ENCODE measurements around the gene ENKD1.

Gene ENKD1, protein sequence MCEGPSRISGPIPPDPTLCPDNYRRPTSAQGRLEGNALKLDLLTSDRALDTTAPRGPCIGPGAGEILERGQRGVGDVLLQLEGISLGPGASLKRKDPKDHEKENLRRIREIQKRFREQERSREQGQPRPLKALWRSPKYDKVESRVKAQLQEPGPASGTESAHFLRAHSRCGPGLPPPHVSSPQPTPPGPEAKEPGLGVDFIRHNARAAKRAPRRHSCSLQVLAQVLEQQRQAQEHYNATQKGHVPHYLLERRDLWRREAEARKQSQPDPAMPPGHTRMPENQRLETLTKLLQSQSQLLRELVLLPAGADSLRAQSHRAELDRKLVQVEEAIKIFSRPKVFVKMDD

DNA sequence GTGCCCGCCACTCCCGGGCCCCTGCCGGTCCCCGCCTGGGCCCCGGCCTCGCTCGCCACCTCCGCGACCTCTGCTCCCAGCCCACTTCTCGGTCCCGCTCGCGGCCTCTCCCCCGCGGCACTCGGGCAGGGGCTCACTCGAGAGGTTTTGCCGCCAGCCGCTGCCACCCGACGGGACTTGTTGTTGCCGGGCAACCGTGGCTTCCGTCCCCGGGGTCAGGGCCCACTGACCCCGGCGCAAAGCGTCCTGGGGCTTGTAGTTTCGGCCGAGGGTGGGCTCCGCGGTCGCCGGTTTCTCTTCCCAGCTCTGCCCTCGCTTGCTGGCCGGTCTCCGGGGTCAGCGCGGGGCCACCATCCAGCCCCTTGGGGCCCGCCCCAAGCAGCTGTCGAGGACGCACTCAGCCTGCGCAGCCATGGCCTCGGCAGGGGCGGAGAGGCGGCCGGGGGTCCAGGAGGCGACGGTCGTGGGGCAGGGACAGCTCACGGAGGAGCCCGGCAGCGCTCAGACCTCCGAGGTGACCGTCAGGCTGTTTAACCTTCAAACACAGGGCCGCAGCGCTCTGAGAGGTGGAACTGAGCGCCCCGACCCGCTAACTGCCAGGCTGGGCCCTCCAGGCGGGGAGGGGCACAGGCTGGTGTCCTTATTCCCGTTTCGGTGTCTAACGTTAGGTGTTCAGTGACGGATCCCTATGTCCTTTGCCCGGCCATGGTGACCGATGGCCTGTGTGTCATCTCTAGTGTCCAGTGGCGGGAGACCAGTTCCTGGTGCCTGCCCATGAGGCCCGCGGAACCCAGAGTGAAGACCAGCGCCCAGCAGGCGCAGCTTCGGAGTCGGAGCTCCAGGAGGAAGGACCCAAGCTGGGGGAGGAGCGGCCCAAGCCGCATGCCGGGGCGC, at the start of gene ENKD1, which contains the start of gene C16orf86:
ENKD1 (minus strand) TSS at position 192 of the 894 bp plus-strand sequence. CDS start 308 bp downstream, outside the sequence.
C16orf86 (plus strand) TSS at position 256 of the 894 bp plus-strand sequence; CDS start at position 413, 157 bp downstream.
- no peak within 1 kb of the TSS for H3K9ac ChIP-seq (ENCODE audit: low read depth, low read length)
- no peaks in the 10 kb centered on the region for H3K9me3 ChIP-seq (ENCODE audit: control insufficient read depth, insufficient read depth, low read length)
- H3K4me3 ChIP-seq (ENCODE audit: low read depth, low read length): peak within 1 kb of the TSS; percentile 64
- H3K4me1 ChIP-seq (ENCODE audit: control insufficient read depth, insufficient read depth, low read length): peaks cover 9% of the 10 kb centered on the region; the same call in 1 of the 2 replicates
- no peaks in the 10 kb centered on the region; the same call in 1 of the 2 replicates for H3K36me3 ChIP-seq (ENCODE audit: control insufficient read depth, insufficient read depth, low read length)
- no peak within 1 kb of the TSS for H3K27ac ChIP-seq (ENCODE audit: low read depth, low read length)
- H3K27me3 ChIP-seq (ENCODE audit: control insufficient read depth, insufficient read depth, low read length): peaks cover 10% of the 10 kb centered on the region

DNA sequence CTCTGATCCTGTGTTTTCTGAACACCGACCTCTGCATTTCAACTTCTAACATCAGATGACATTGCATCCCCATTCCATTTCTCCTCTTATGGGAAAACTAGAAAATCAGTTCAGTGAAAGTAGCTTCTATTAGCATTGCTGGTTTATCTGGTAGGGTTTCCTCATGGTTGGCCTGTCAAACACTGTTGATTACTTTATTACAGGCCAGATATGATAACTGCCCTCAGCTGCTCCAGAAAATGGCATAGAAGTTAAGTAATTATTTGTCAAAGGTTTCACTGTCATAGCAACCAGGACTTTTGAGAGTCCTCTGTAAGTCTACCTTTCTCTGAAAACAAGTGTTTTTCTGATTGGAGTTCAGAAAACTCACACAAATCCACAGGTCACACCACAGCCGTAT, 49.5 kb upstream of the ENKD1 start:
- Histone ChIP-seq H3K36me3 (ENCODE audit: control insufficient read depth, insufficient read depth, low read length) (peaks cover 8% of the 10 kb centered on the region), H3K4me3 (ENCODE audit: low read depth, low read length) (no peak overlapping the region), H3K4me1 (ENCODE audit: control insufficient read depth, insufficient read depth, low read length) (0 out of 2 replicates have a peak, but pooled peaks cover 7% of the 10 kb centered on the region), H3K27ac (ENCODE audit: low read depth, low read length) (no peak overlapping the region), H3K9ac (ENCODE audit: low read depth, low read length) (no peak overlapping the region), H3K9me3 (ENCODE audit: control insufficient read depth, insufficient read depth, low read length) (no peaks in the 10 kb centered on the region), H3K27me3 (ENCODE audit: control insufficient read depth, insufficient read depth, low read length) (no peaks in the 10 kb centered on the region)

DNA sequence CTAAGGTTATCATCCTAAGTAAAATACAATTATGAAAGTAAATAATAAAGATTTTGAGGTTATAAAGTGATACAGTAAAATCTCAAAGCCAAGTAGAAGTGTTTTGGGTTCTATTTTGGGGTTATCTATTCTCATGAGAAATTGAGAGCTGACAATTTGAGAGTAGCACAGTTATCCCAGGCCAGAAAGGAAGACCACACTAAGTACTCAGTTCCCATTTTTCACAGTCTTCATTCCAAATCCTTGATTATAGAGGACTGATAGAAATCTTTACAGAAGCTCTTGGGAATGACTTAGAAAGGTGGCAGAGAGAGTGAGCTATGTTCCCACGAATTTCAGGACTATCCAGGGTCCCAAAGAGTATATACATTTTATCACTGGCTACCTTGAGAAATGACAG, 48.0 kb upstream of the ENKD1 start:
- no peak overlapping the region for H3K27ac ChIP-seq (ENCODE audit: low read depth, low read length)

DNA sequence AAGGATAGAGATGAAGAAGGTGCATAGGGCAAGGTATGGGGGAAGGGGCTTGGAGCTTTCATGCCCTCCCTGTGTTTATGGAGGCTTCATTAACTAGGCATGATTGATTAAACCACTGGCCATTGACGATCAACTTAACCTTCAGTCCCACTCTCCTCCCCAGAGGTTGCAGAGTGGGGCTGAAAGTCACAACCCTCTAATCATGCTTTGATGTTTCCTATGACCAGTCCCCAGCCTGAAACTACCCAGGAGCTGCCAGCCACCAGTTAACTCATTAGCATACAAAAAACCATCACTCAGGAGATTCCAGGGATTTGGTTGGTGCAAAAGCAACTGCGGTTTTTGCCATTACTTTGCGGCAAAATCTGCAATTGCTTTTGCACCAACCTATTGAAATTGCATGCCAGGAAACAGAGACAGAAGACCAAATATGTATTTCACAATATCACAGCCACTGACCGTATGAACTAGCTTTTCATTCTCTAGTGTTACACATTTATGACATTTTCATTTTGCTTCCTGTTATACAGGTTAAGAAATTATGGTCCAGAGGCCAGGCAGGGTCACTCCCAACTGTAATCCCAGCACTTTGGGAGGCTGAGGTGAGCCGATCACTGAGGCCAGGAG, 47.2 kb upstream of the ENKD1 start:
- Histone ChIP-seq H3K9ac (ENCODE audit: low read depth, low read length) (no peak overlapping the region), H3K36me3 (ENCODE audit: control insufficient read depth, insufficient read depth, low read length) (peaks cover 8% of the 10 kb centered on the region), H3K27me3 (ENCODE audit: control insufficient read depth, insufficient read depth, low read length) (no peaks in the 10 kb centered on the region), H3K4me1 (ENCODE audit: control insufficient read depth, insufficient read depth, low read length) (peaks cover 12% of the 10 kb centered on the region; the same call in 1 of the 2 replicates), H3K9me3 (ENCODE audit: control insufficient read depth, insufficient read depth, low read length) (no peaks in the 10 kb centered on the region), H3K27ac (ENCODE audit: low read depth, low read length) (no peak overlapping the region), H3K4me3 (ENCODE audit: low read depth, low read length) (no peak overlapping the region)

More for the DNA sequence above, 48.0 kb upstream of the ENKD1 start:
- Histone ChIP-seq H3K9ac (ENCODE audit: low read depth, low read length) (no peak overlapping the region), H3K4me1 (ENCODE audit: control insufficient read depth, insufficient read depth, low read length) (peaks cover 5% of the 10 kb centered on the region; the same call in 1 of the 2 replicates), H3K4me3 (ENCODE audit: low read depth, low read length) (no peak overlapping the region), H3K27me3 (ENCODE audit: control insufficient read depth, insufficient read depth, low read length) (no peaks in the 10 kb centered on the region), H3K36me3 (ENCODE audit: control insufficient read depth, insufficient read depth, low read length) (peaks cover 8% of the 10 kb centered on the region), H3K9me3 (ENCODE audit: control insufficient read depth, insufficient read depth, low read length) (no peaks in the 10 kb centered on the region)

DNA sequence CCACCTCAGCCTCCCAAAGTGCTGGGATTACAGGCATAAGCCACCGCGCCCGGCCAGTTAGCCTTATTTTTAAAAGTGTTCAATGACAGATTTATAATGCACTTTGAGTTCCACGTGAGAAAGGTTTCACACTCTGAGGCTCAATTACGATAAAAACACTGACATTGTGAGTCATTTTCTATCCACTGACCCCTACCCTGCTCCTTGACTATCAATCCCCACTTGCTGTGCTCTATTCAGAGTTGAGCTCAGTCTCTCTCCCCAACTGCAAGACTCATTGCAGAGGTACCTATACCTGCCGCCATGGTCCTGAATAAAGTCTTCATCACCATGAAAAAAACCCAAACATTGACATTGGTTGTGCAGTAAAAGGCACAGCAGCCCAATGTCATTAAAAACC, 44.1 kb upstream of the ENKD1 start:
- Histone ChIP-seq H3K27ac (ENCODE audit: low read depth, low read length) (no peak overlapping the region), H3K36me3 (ENCODE audit: control insufficient read depth, insufficient read depth, low read length) (no peaks in the 10 kb centered on the region), H3K27me3 (ENCODE audit: control insufficient read depth, insufficient read depth, low read length) (no peaks in the 10 kb centered on the region), H3K4me3 (ENCODE audit: low read depth, low read length) (no peak overlapping the region), H3K9ac (ENCODE audit: low read depth, low read length) (no peak overlapping the region), H3K9me3 (ENCODE audit: control insufficient read depth, insufficient read depth, low read length) (no peaks in the 10 kb centered on the region), H3K4me1 (ENCODE audit: control insufficient read depth, insufficient read depth, low read length) (peaks cover 12% of the 10 kb centered on the region; the same call in 1 of the 2 replicates)

DNA sequence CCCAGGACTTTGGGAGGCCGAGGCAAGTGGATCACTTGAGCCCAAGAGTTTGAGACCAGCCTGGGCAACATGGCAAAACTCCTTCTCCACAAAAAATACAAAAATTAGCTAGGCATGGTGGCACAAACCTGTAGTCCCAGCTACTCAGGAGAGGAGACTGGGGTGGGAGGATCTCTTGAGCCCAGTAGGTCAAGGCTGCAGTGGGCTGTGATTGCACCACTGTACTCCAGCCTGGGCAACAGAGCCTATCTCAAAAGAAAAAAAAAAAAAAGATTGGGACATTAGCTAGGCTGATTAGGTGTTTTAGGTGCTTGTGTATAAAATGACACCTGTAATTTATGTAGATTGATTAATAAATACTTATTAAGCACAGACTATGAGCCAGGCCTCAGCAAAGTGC, 42.5 kb upstream of the ENKD1 start:
- Histone ChIP-seq H3K27me3 (ENCODE audit: control insufficient read depth, insufficient read depth, low read length) (no peaks in the 10 kb centered on the region), H3K4me3 (ENCODE audit: low read depth, low read length) (no peak overlapping the region), H3K9me3 (ENCODE audit: control insufficient read depth, insufficient read depth, low read length) (no peaks in the 10 kb centered on the region), H3K36me3 (ENCODE audit: control insufficient read depth, insufficient read depth, low read length) (no peaks in the 10 kb centered on the region), H3K27ac (ENCODE audit: low read depth, low read length) (no peak overlapping the region), H3K9ac (ENCODE audit: low read depth, low read length) (no peak overlapping the region), H3K4me1 (ENCODE audit: control insufficient read depth, insufficient read depth, low read length) (peaks cover 11% of the 10 kb centered on the region; the same call in 1 of the 2 replicates)

DNA sequence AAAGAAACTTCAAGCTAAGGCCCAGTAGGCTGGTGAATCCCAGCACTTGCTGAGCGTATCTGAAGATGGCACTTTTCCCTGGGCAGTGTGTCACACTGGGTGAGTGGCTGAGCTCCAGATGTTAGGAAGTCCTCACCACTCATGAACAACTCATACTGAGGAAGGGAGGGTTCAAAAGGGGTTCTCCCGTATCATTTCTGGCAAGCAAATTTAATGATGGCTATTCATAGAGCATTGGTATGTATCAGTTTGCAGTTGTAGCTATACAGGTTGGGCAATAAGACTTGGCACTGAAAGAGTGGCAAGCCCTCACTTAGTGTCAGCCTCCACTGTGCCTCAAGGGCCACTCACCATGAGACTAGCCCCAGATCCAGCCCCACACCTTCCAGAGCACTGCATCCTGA, 41.8 kb upstream of the ENKD1 start:
- Histone ChIP-seq H3K27me3 (ENCODE audit: control insufficient read depth, insufficient read depth, low read length) (no peaks in the 10 kb centered on the region), H3K4me1 (ENCODE audit: control insufficient read depth, insufficient read depth, low read length) (peaks cover 9% of the 10 kb centered on the region; the same call in 1 of the 2 replicates), H3K9me3 (ENCODE audit: control insufficient read depth, insufficient read depth, low read length) (no peaks in the 10 kb centered on the region), H3K27ac (ENCODE audit: low read depth, low read length) (no peak overlapping the region), H3K4me3 (ENCODE audit: low read depth, low read length) (no peak overlapping the region), H3K9ac (ENCODE audit: low read depth, low read length) (no peak overlapping the region), H3K36me3 (ENCODE audit: control insufficient read depth, insufficient read depth, low read length) (no peaks in the 10 kb centered on the region)

- Histone ChIP-seq H3K9ac (ENCODE audit: low read depth, low read length) (no peak overlapping the region), H3K27me3 (ENCODE audit: control insufficient read depth, insufficient read depth, low read length) (no peaks in the 10 kb centered on the region), H3K9me3 (ENCODE audit: control insufficient read depth, insufficient read depth, low read length) (no peaks in the 10 kb centered on the region), H3K36me3 (ENCODE audit: control insufficient read depth, insufficient read depth, low read length) (no peaks in the 10 kb centered on the region), H3K27ac (ENCODE audit: low read depth, low read length) (no peak overlapping the region), H3K4me3 (ENCODE audit: low read depth, low read length) (no peak overlapping the region), H3K4me1 (ENCODE audit: control insufficient read depth, insufficient read depth, low read length) (peaks cover 9% of the 10 kb centered on the region; the same call in 1 of the 2 replicates)
These were observed 41.2 kb upstream of the ENKD1 start for GRCh38 chr16:67707790-67708189.

- Histone ChIP-seq H3K4me1 (ENCODE audit: control insufficient read depth, insufficient read depth, low read length) (peaks cover 9% of the 10 kb centered on the region; the same call in 1 of the 2 replicates), H3K9ac (ENCODE audit: low read depth, low read length) (no peak overlapping the region), H3K9me3 (ENCODE audit: control insufficient read depth, insufficient read depth, low read length) (no peaks in the 10 kb centered on the region), H3K27me3 (ENCODE audit: control insufficient read depth, insufficient read depth, low read length) (no peaks in the 10 kb centered on the region), H3K27ac (ENCODE audit: low read depth, low read length) (no peak overlapping the region), H3K36me3 (ENCODE audit: control insufficient read depth, insufficient read depth, low read length) (no peaks in the 10 kb centered on the region), H3K4me3 (ENCODE audit: low read depth, low read length) (no peak overlapping the region)
These were observed 40.7 kb upstream of the ENKD1 start for GRCh38 chr16:67707210-67707609.

DNA sequence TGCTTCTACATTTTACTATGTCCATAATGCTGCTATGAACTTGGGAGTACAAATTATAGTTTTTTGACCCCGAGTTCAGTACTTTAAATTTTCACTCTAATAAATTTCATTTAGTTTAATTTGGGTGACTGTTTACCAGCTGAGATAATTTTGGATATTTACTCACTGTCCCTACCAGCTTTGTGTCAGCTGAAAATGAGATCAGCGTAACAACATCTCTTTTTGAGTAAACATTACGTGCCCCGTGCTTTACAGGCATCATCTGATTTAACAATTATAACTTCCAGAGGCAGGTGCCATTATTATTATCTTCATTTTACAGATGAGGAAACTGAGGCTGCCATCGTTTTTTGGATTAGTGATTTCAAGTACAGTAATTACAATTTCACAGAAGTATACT, 37.6 kb upstream of the ENKD1 start:
- no peak overlapping the region for H3K9ac ChIP-seq (ENCODE audit: low read depth, low read length)
- H3K4me1 ChIP-seq (ENCODE audit: control insufficient read depth, insufficient read depth, low read length): peaks cover 2% of the 10 kb centered on the region; the same call in 1 of the 2 replicates
- no peaks in the 10 kb centered on the region for H3K27me3 ChIP-seq (ENCODE audit: control insufficient read depth, insufficient read depth, low read length)
- H3K36me3 ChIP-seq (ENCODE audit: control insufficient read depth, insufficient read depth, low read length): no peaks in the 10 kb centered on the region
- H3K4me3 ChIP-seq (ENCODE audit: low read depth, low read length): no peak overlapping the region
- no peaks in the 10 kb centered on the region for H3K9me3 ChIP-seq (ENCODE audit: control insufficient read depth, insufficient read depth, low read length)
- no peak overlapping the region for H3K27ac ChIP-seq (ENCODE audit: low read depth, low read length)

All from HUES48 (cell line).